GM13976 (cell line): ENCODE data around the gene CFAP221.

ENCODE experiments used
- DNase-seq: peaks from one replicate; pipeline ENCODE4 v3.0.0; 2012; ENCODE audit warnings: low spot score
- in situ Hi-C: fragments of 300-500 bp; cut with MboI; formaldehyde crosslinking; loops from one replicate; pipeline ENCODE4 v1.12.0; 2022; ENCODE audit warnings: low sequenced_read_pairs, mixed read lengths, inconsistent platforms; ENCODE audit not compliant: unreplicated experiment
- TF ChIP-seq, protein P1 (sequence below): IDR thresholded peaks from 2 replicates; pipeline ENCODE4 v1.5.1; 2012; ENCODE audit warnings: borderline replicate concordance, mild to moderate bottlenecking; ENCODE audit not compliant: insufficient read depth; ENCODE audit errors: extremely low read depth, missing control alignments, control extremely low read depth

CFAP221 gene

DNA sequence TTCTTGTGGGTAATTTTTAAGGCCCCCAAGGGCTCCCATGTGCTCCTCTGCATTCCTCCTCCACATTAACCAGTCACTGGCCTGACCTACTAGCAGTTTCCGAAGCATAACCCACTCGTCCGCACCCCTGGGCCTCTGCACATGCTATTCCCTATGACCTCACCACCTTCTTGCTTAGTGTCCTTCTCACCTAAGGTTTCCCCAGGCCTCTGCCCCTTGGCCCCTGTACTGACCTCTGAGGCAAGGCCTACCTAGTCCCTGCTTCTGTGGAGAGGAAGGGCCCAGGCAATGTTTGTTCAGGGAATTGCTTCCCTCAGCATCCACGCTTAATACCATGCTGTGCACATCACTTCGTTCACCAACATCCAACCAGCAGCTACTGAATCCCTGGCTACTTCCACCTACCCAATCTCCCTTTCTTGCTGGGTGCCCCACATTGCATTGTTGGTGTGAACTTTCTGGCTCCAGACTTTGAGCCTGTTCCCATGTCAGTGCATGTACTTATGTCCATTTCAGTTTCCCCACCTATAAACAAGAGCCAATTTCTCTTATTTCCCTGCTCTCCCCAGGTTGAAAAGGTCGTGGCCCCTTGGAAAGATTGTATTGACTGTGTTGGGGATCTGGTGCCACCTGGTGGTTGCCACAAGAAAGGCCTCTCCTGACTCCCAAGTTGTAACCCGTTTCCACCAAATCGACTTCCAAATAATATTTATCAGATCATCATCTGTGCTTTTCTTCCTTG is 115.5 kb downstream of the CFAP221 start:
- TF ChIP-seq, protein P1, sequence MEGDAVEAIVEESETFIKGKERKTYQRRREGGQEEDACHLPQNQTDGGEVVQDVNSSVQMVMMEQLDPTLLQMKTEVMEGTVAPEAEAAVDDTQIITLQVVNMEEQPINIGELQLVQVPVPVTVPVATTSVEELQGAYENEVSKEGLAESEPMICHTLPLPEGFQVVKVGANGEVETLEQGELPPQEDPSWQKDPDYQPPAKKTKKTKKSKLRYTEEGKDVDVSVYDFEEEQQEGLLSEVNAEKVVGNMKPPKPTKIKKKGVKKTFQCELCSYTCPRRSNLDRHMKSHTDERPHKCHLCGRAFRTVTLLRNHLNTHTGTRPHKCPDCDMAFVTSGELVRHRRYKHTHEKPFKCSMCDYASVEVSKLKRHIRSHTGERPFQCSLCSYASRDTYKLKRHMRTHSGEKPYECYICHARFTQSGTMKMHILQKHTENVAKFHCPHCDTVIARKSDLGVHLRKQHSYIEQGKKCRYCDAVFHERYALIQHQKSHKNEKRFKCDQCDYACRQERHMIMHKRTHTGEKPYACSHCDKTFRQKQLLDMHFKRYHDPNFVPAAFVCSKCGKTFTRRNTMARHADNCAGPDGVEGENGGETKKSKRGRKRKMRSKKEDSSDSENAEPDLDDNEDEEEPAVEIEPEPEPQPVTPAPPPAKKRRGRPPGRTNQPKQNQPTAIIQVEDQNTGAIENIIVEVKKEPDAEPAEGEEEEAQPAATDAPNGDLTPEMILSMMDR, result peak; percentile 80
- peak; percentile 39 for DNase-seq
- in situ Hi-C loops, result no loop called here

DNA sequence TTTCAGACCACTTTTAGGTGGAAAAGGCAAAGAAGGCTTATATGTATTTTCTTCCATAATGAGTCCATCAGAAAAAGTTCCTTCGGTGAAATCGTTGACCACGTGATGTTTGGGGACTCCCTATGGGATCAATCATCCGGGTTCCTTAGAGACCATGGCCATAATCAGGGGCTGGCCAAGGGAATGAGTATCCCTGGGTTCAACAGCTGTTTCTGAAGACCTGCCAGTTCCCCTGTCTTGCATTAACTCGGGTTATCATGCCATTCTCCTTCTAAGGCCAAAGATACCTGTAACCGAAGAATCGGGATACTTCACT is 116.1 kb downstream of the CFAP221 start:
- in situ Hi-C loops, result no loop called here
- TF ChIP-seq, protein P1, result no peak
- no peak for DNase-seq

DNA sequence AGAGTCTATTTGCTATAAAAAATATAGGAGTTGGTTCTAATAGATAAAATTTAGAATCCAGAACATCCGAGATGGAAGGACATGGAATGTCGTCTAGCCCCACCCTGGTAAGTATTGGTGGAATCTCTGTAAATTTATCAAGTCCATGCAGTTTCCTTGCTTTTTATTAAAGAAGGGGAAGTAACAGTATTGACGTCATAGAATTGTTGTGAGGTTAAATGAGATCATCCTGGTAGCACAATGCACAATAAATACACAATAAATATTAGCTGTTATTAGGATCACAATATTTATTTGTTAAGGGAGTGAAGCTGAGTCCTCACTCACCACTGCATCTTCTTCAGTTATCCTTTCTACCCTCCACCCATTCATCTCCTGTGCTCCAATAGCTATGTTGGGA is 118.0 kb downstream of the CFAP221 start:
- in situ Hi-C loops, result no loop called here
- DNase-seq, result no peak
- TF ChIP-seq, protein P1, result no peak

DNA sequence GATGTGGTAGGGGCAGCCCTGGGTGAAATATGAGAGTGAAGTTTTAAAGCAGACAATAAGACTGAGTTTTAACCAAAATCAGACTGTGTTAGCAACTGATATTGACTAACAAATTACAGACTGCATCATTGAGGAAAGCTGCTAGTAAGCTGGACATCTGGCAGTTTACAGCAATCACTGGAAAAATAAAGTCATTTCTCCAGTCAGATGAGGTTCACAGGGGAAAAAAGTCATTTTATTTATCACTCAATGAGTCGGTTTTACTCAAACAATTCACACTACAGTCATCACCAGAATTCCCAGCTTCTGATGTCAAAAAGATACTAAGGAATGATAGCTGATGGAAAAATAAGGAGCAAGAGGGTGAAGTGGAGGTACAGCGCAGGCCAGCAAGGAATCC is 124.3 kb downstream of the CFAP221 start:
- TF ChIP-seq, protein P1, result no peak
- no peak for DNase-seq
- in situ Hi-C loops, result no loop called here

DNA sequence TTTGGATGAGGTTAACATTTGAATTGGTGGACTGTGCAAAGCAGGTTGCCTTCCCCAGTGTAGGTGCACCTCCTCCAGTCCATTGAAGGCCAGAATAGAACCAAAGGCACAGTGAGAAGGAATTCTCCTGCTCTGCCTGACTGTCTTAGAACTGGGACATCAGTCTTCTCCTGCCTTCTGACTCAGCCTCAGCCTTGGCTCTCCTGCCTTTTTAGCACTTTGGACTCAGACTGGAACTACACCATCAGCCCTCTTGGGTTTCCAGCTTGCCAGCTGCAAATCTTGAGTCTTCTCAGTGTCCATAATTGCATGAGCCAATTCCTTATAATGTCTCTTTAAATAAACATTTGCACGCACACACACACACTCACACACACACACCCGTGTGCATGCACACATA is 126.8 kb downstream of the CFAP221 start:
- in situ Hi-C loops, result no loop called here
- no peak for DNase-seq
- TF ChIP-seq, protein P1, result no peak

DNA sequence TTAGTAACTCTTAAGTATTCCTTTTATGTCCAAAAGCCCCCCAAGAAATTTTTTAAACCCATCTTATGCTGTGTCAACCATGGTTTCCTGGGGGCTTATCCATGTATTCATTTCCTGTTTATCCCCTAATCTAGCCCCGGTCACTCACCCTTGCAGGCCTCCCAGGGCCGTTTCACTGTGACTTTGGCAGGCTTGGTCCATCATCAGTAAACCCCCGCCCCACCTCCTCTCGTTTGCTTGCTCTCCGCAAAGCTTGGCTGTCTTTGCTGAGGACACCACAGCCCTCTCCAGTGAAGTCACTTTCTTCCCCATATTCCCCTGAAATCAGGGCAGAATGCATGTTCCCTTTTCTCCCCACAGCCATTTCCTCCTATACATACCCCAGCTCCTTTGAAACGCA is 127.5 kb downstream of the CFAP221 start:
- no peak for DNase-seq
- in situ Hi-C loops, result no loop called here
- TF ChIP-seq, protein P1, result no peak
